Activated CD4-positive, CD25-positive, alpha-beta regulatory T cell treated with anti-CD3 and anti-CD28 coated beads, Interleukin-2, amount 50 U/mL, for 72 hours (primary cell): ENCODE measurements around the gene SORCS2.

Experiments
- DNase-seq: peaks from one replicate; pipeline ENCODE4 v3.0.0; 2021

The SORCS2 gene

DNA sequence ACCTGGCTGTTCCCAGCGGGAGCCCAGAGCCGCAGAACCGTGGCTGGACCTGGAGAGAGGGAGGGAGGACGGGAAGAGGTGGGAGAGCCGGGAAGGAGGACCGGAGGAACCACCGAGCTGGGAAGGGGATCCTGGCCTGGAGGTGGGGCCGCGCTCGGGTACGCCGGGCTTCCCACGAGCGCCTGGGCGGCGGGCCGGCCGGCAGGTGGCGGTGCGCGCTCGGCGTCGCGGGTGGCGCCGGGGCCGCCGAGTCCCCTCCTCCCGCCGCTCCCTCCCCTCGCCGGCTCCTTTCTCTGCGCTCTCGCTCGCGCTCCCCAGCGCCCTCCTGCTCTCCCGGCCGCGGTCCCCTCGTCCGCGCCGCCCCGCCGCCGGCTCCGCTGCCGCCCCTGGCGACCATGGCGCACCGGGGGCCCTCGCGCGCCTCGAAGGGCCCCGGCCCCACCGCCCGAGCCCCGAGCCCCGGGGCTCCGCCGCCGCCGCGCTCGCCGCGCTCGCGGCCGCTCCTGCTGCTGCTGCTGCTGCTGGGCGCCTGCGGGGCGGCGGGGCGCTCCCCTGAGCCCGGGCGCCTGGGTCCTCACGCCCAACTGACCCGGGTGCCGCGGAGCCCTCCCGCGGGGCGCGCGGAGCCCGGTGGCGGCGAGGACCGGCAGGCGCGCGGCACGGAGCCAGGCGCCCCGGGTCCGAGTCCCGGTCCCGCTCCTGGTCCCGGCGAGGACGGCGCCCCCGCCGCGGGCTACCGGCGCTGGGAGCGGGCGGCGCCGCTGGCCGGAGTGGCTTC, at the start of gene SORCS2:
Gene SORCS2 (plus strand): TSS at position 287 of the 778 bp plus-strand sequence.
- DNase-seq = peak; percentile 45

DNA sequence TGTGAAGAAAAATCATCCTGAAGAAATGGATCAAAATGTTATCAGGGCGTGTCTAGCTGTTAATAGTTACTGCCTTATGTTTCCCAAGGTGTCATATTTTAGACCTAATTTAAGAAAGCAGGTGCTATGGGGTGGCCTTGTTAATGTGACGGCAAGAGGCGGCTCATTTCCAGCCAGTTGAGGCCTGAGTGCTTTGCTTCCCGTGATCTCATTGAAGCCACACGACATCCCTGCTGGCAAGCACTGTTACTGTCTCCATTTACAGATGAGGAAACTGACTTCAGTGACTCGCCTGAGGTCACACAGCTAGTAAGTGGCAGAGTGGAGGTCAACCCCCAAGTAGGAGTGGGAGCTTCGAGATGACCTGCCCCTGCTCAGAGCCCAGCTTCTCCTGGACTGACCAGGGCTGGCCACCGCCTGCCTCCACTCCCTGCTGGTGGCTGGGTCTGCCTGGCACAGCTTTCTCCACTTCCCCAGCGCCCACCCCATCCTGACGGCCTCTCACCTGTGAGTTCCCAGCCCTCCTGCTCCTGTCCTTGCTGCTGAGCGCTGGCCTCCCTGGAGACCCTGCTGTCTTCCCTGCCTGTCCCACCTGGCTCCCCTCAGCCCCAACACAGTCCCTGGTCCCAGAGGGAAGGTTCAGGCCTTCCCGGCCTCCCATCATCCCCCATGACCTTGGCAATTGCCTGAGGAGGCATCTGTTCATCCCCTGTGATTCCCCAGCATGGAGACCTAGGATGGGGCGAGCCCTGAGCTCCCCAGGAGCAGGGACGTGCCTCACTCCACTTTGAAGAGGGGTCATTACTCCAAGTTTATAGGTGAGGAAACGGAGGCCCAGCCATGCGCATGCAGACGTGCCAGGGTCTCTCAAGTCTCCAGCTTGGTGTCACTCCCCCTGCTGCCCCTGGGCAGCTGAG, 47.7 kb upstream of the SORCS2 start:
- DNase-seq = no peak

DNA sequence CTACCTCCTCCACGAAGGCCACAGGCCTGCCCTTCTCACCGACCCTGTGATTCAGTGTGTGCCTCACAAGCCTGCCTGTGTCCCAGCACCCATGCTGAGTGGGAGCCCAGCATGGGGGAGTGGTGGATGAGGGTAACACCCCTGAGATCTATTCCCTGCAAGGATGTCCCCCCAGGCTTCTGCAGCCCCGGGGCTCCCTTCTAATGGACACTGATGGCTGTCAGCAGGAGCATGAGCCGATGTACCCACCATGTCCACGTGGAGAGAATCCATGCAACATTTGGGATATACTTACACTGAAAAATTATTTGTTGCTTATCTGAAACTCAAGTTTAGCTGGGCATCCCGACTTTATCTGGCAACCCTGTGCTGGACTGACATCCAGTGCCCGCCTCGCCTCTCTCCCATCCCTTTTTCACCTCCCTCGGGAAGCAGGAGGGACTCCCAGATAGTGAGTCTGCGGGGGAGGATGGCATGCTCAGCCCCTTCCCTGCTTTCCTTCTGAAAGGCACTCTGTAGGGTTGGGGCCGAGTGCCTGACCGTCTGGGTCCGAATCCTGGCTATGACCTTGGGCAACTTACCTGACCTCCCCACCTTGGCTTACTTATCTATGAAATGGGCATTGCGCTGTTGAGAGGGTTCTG, 46.9 kb upstream of the SORCS2 start:
- DNase-seq = no peak

DNA sequence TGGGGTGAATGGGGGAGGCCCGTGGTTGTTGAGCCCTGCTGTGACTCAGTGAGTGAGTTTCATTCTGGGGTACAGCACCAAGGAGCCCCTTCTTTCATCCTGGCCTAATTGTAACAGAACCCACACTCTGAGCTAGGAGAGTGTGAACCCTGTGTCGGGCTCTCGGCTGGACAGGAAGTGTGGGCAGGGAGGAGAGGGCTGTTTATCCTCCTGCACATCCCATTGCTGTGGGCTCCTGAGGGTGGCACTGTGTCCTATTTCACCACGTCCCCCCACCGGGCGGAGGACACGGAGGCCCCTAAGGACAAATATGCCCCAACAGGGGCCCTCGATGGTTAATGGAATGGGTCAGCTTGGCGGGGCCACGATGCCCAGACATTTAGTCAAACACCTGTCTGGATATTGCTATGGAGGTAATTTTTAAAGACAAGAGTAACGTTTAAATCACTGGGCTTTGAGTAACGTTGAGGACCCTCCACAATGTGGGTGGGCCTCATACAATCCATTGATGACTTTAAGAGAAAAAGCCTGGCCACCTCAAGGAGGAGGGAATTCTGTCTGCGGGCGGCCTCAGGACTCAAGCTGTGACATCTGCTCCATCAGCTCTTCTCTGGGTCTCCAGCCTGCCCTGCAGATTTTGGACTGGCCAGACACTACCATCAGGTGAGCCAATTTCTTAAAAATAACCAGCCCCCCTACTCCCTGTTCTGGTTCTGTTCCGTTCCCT, 46.1 kb upstream of the SORCS2 start:
- DNase-seq = no peak

DNA sequence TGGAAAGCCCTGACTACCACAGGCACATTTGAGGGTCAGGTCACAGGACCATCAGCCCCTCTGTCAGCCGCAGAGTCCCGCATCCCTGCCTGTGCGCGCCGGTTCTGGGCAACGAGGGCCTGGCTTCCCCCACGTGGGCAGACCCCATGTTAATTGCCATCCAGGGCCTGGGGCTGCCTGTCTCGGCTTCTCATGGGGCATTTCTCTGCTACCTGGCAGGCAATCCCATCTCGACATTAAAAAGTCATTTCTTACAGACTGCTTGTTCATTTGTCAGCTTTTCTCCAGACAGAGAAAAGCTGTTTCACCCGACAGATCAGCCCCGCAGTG, 45.6 kb upstream of the SORCS2 start:
- DNase-seq = no peak

DNA sequence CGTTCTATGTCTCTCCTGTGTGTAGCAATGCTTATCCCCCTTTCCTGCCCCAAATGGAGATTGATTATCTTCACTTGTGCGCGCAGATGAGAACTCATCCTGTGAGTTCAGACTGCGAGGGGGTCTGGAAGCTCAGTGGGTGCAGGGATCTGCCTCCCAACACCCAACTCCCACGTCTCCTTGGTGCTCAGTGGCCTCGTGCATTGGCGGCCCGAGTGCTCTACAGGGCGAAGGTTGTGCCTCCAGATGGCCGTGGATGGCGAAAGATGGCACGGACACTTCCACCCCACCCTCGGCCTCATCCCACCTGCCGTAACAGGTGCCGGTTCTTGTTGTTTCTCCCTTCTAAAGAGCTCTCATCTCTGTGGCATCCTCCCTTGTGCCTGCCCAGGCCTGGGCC, 45.1 kb upstream of the SORCS2 start:
- DNase-seq = no peak

DNA sequence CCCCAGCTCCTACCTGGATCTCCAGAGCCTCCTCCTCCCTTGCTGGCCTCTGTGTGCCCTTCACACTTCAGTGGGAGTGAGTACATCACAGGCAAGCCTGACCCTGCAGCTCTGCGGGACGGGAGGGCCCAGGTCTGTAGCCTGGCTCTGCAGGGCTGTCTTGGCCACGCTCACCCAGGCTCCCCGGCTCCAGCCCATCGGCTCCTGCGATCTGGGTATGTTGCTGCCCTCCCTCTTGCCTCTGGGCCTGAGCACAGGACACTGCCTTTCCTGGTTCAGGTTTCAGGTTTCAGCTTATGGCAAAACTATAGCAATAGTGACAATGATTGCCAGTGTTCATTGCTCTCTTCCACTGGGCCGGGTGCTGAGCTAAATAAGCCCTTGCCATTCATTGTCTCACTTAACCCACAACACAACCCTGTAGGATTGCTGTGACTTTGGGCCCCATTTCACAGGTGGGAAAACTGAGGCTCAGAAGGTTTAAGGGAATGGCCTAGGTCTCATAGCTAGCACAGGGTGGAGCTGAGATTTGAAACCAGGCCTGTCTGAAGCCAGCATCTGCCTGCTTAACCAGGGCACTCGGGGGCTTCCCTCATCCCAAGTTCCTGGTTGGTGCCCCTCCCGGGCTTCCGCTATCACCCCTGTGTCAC, 44.6 kb upstream of the SORCS2 start:
- no peak for DNase-seq

DNA sequence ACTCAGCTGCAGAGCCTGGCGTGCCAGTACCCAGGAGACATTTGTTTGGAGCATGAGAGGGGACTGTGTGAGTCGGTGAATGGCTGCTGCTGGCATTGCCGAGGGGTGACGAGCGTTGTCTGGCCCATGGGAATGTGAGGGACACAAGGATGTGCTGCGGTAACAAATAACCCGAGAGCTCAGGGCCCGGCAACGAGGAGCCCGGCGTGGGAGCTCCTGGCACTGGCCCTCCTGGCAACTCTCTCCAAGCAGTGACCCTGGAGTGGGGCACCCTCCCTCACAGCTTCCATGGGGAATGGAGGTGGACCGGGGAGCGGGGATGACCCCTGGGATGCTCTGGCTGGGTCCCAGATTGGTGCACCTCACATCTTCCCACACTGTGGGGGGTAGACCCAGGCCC, 44.0 kb upstream of the SORCS2 start:
- DNase-seq = no peak

DNA sequence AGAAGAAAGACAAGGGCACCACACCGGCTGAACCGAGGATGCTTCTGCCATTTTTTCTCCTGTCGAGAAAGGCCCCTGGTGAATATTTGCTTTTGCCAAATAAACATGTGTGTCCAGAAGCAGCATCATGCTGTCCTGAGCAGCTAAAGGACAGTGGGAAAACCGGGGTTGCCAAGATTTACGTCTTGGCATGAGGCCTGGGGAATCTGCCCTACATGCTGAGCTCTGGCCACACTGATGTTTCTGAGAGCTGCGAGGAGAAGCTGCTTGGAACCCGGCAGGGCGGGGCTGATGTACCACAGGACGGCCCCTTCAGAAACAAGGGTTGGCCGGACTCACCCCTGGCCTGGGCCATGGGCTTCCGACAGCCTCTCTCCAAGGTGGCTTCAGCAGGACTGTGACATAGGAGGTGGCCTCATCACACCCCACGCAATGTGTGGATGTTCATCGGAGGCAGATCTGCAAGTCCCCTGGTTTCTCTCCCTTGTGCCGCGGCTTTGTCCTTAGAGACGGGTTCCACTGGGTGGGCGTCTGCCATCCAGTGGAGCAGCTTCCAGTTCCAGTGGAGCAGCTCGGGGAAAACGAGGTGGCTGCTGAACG, 42.2 kb upstream of the SORCS2 start:
- DNase-seq = no peak

DNA sequence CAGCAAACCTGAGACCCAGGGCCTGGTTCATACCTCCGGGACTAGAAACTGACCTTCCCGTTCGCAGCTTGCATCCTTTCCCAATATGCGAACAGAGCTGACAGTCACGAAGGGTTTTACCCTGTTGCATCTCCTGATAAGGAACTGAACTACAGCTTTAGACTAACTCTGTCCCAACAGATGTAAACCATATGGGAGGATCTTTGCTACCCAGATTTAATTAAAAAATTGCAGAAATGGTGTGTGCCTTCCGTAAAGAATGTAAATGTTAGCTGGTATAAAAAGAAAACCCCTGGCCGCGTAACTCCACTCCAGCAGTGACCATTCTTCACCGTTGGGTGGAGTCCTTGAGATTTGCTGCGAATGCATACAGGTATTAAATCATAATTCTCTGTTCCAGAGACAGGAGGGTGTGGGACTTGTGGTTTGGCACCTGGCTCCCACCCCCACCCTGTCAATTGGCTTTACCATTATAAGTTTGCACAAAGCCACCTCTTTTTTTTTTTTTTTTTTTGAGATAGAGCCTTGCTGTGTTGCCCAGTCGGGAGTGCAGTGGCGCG, 40.6 kb upstream of the SORCS2 start:
- no peak for DNase-seq

DNA sequence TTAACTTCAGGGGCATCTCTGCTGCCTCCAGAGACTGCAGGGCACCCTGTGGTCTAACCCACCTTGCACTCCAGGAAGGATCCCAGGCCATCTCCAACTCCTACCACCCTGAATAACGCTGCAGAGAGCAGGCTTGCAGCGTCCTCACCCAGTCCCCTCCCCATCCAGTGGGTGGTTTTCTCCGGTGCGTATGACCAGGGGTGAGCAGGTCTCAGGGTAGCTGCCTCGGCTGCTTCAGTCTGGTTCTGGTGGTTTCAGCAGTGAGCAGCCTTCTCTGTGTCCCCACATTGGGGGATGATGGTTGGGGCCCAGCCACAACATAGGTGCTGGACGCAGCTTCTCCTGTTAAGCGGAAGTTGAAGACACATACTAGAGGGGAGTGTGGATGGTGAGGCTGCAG, 38.6 kb upstream of the SORCS2 start:
- no peak for DNase-seq

DNA sequence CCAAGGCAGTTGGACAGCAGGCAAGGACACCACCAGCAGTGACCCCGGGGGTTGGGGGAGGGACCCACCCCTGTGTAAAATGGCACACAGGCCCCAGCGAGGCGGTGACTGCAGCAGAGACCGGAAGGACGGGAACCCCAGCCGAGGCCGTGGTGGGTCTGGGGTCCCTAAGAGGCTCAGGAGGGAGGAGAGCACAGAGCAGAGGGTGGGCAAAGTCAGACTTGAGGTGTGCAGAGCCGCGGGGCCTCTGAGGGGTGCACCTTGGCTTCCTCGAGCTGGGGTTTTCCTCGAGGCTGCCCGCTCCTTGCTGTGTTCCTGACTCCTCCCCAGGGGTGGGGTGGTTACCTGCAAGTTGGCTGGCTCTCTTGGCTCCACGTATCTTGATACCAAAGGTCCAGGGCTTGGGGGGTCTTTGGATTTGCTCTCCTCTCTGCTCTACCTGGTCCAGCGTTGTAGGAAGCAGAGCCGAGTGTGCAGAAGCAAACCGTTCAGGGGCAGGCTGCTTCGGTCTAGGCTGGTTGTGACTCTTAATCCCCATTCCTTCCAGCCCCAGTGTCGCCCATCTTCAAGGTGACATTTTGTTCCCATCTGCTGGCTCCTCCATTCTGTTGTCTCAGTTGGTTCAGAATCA, 37.9 kb upstream of the SORCS2 start:
- DNase-seq = no peak

DNA sequence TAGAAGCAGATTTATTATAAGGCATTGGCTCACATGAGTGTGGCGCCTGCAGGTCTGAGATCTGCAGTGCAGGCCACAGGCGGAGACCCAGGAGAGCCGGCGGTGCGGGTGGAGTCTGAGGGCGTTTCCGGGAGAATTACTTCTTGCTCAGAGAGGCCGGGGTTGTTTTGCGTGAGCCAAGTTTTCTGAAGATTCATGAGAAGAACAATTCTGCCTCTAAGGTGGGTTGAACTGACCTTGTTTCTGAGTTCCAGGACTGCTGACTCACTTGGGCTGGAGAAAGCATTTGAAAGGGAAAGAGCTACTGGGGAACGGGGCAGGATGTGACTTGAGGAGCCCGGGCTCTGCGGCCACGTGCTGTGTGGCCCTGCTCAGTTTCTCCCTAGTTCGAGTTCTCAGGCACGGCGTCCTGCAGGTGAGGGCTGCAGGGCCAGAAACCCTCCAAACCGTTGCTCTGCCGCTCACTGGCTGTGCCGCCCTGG, 36.7 kb upstream of the SORCS2 start:
- no peak for DNase-seq

DNA sequence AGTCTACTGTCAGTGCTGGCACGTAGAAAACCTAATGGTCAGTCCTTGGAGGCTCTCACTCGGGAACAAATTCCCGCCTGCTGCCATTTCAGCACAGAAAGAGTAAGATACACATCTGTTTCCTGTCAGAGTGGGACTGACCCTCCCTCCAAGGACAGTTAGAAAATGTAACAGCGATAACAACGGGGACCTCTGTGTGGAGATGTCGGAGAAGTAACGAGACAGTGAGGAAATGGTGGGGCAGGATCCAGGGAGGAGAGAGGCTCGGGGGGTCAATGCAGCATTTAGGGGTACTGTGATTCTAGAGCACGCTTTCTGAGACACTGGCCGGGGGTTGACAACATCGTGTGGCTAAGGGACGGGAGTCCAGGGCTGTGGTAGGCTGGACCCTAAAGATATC, 36.0 kb upstream of the SORCS2 start:
- DNase-seq = no peak

DNA sequence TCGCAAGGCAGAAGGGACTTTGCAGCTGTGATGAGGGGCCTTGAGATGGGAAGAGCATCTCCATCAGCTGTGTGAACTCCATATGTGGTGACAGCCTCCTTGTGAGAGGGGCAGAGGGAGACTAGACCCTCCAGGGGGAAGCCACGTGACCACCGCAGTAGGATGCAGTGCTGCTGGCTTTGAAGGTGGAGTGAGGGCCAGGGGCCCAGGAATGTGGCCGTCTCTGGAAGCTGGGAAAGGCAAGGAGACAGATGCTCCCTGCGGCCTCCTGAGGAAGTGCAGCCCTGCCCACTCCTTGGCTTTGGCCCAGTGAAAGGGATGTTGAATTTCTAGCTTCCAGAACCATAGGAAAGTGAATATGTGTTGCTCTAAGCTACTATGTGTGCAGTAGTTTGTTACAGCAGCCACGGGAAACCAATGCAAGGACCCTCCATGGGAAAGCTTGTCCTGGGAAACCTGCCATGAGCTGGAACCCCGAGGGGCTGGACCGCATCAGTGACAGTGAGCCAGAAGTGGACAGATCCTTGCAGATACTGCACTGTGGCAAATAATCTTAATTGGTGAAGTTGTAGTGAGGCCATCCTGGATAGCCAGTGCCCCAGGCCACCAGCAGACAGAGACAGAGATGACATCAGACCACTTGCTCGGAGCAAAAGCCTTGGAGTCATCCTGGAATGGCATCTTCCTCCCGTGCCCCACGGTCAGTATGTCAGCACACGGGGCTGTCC, 35.4 kb upstream of the SORCS2 start:
- no peak for DNase-seq

DNA sequence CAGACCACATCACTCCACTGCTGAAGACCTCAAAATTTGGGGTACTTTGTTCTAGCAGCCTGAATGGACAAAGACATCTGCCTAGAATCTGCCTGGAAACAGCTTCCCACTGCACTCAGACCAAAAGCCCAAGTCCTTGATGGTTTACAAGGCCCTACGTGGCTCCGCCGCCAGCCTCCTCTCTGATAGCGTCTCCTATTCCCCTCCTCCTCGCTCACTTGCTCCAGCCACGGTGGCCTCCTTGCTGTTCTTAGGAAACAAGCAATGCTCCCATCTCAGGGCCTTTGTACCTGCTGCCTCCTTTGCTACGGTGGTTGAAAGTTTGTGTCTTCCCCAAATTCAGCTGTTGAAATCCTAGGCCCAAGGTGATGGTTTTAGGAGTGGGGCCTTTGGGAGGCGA, 34.7 kb upstream of the SORCS2 start:
- no peak for DNase-seq

DNA sequence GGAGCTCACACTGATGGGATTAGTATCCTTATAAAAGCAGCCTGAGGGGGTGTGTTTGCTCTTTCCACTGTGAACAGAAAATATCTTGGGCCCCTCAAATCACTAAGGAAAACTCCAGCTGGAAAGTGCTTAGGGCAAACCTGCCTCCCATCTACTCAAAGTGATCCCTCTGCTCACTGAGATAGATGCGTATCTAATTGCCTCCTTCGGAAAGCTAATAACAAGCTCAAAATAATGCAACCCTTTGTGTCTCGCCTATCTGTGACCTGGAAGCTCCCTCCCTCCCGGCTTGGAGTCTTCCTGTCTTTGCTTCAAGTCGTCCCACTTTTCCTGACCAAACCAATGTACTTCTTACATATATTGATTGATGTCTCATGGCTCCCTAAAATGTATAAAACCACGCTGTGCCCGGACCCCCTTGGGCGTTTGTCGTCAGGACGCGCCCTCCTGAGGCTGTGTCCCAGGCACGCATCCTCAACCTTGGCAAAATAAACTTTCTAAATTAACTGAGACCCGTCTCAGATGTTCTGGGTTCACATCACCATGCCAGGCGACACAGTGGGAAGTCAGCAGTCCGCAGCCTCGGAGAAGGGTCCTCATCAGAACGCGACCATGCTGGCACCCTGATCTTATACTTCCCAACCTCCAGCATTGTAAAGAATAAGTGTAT, 34.1 kb upstream of the SORCS2 start:
- DNase-seq = no peak

DNA sequence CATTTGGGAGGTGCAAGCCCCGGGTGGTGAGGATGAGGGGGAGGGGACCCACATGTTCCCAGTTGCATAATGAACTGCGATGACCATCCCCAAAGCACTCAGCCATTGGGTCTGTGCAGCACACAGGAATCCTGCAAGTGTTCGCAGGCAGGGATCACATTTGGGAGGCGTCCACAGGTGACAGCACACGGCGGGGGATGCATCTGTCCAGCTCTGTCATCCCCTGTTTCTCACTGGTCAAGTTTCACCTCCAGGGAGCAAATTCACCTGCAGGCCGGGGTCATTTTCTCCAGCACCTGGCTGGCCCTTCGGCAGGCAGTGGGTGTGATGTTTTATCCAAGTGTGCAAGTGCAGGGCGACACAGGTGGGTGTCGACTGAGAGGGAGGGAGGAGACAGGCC, 33.3 kb upstream of the SORCS2 start:
- peak; percentile 2 for DNase-seq

DNA sequence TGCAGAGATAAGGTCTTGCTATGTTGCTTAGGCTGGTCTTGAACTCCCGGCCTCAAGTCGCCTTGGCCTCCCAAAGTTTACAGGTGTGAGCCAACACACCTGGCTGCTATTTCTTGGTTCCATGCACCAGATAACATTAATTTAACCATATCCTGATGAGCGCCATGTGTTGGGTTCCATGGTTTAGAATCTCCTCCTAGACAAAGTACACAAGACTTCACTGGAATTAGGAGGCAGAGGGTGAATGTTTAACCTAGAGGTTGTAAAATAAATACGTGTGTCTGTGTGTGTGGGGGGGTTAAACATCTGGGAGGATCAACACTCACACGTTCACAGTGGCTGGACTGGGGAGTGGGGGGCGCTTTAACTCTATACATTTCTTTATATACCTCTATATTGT, 32.4 kb upstream of the SORCS2 start:
- no peak for DNase-seq

DNA sequence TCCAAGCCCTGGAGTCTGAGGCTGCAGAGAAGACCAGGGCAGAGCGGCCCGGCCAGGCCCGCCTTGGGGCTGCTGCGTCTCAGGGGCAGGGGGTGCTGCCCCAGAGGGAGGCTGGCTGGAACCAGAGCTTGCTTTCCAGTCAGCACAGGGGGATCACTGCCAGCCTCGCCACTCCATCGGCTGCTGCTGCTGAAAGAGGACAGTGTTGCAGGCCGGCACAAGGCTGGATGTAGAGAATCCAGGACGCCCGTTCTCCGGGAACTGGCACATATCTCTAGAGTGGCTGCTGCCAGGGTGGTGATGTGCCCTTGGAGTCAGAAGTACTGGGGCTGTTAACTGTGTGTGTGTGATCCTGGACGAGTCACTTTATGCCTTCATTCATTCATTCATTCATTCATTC, 31.9 kb upstream of the SORCS2 start:
- DNase-seq = peak; percentile 13
